ENCODE measurements around the gene MRTFA. TPM values are rescaled to one million over a fixed set of nuclear protein-coding genes. Genes with fewer than 3 reads are reported as not detected.
"Not testable (repeated sequence)": the region's sequence is repeated elsewhere in the genome, so short reads cannot be mapped to it uniquely, and the experiment has no call there.

MRTFA gene
- total and polyA plus RNA-seq, 8 donors, result 11.1 to 706 (median 61.2) TPM

DNA sequence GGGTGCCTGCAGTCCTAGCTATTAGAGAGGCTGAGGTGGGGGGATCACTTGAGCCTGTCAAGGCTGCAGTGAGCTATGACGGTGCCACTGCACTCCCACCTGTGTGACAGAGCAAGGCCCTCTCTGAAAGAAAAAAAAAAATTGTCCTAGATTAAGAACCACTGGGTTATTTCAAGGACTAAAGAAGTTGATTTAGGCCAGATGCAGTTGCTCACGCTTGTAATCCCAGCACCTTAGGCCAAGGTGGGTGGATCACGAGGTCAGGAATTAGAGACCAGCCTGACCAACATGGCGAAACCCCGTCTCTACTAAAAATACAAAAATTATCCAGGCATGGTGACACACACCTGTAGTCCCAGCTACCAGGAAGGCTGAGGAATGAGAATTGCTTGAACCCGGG lies 129.0 kb downstream of the MRTFA start:
- DNase-seq, result no peak
- peak overlapping the region in 3 of 5 donors; percentile 30 to 85 (median 76) for H3K27ac ChIP-seq
- no peak overlapping the region for H3K4me3 ChIP-seq
- TF ChIP-seq POLR2AphosphoS5 (IDR thresholded peaks at IDR 0.05), result no peak
- H3K27me3 ChIP-seq, result no peaks in the 10 kb centered on the region
- 89 to 93% (median 92%) methylated on average over 6 of the region's 6 CpGs for WGBS, 5 donors
- intact Hi-C loops (cut with DNase I; ENCODE audit: low total_unique reads), result no loop called here
- H3K36me3 ChIP-seq, result no peaks in the 10 kb centered on the region
- H3K9me3 ChIP-seq, result no peaks in the 10 kb centered on the region
- peaks cover 34 to 93% (median 60%) of the 10 kb centered on the region in 4 donors for H3K4me1 ChIP-seq

DNA sequence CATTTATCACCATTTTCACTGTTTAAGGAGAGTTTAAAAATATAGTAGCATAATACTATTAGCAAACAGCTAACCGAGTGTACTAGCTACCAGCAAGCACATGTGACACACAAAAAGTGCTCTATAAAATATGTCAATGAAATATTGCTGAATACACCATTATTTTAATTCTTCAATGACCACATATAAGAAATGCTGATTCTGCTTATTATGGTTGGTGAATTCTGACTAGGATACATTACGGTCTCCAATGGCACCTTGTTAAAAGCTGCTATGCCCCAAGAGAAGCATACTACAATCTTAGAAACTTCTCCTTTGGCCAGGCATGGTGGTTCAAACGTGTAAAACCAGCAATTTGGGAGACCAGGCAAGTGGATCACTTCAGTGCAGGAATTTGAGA lies 129.8 kb downstream of the MRTFA start:
- Histone ChIP-seq H3K9me3 (no peaks in the 10 kb centered on the region), H3K4me1 (peaks cover 34 to 86% (median 57%) of the 10 kb centered on the region in 4 donors), H3K27me3 (no peaks in the 10 kb centered on the region), H3K27ac (no peak overlapping the region), H3K4me3 (no peak overlapping the region), H3K36me3 (no peaks in the 10 kb centered on the region)
- intact Hi-C loops (cut with DNase I; ENCODE audit: low total_unique reads), result no loop called here
- DNase-seq, result no peak
- WGBS, 5 donors, result 79 to 90% (median 86%) methylated on average over 3 of the region's 3 CpGs
- TF ChIP-seq POLR2AphosphoS5 (IDR thresholded peaks at IDR 0.05) (no peak), POLR2A (IDR thresholded peaks at IDR 0.05) (no peak), EP300 (IDR thresholded peaks at IDR 0.05) (no peak)
- TF ChIP-seq, protein P1, sequence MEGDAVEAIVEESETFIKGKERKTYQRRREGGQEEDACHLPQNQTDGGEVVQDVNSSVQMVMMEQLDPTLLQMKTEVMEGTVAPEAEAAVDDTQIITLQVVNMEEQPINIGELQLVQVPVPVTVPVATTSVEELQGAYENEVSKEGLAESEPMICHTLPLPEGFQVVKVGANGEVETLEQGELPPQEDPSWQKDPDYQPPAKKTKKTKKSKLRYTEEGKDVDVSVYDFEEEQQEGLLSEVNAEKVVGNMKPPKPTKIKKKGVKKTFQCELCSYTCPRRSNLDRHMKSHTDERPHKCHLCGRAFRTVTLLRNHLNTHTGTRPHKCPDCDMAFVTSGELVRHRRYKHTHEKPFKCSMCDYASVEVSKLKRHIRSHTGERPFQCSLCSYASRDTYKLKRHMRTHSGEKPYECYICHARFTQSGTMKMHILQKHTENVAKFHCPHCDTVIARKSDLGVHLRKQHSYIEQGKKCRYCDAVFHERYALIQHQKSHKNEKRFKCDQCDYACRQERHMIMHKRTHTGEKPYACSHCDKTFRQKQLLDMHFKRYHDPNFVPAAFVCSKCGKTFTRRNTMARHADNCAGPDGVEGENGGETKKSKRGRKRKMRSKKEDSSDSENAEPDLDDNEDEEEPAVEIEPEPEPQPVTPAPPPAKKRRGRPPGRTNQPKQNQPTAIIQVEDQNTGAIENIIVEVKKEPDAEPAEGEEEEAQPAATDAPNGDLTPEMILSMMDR (IDR thresholded peaks at IDR 0.05), result no peak

DNA sequence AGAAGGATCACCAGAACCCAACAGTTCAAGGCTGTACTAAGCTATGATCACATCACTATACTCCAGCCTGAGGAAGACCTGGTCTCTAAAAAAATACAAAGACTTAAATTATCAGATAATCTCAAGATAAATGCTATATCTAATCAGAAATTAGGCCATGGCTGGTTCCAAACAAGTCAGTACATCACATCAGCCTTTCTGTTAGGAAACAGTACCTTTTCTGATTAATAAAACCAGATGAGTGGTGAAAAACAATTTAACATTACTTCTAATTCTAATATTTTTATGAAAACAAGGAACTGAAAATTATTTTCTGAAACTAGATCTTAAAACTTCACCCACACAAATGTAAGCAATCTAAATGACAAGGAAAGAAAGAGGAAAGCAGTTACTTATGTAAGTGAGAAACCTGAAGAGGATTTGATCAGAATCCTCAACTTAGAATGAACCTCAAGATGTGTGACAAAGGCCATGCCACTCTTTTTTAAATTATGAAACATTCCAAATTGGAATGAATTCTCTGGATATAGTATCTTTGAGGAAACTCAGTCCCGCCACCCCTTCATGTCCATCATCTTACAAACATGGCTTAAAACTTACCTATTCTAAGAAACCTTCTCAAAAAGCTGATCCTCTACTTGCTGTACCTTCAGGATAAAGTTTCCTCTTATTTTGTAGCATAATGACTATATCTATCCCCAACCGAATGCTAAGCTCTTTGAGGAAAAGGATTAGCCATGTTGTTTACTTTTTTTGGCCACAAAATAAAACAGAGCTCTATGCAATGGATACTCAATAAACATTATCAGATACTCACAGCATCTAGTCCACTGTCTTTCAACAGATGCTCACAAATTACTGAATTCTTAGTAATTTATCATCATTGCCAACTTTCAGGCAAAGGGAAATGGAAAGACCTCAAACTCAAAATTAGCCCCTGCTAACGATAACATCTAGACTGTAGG lies 132.0 kb downstream of the MRTFA start:
- Histone ChIP-seq H3K4me3 (no peak overlapping the region), H3K27me3 (no peaks in the 10 kb centered on the region), H3K9me3 (no peaks in the 10 kb centered on the region), H3K27ac (peak overlapping the region in 1 of 5 donors; percentile 4), H3K4me1 (peaks cover 15 to 72% (median 44%) of the 10 kb centered on the region in 4 donors), H3K36me3 (no peaks in the 10 kb centered on the region)
- no peak for TF ChIP-seq POLR2A (IDR thresholded peaks at IDR 0.05)
- TF ChIP-seq, protein P1 (IDR thresholded peaks at IDR 0.05), result no peak
- TF ChIP-seq EP300 (IDR thresholded peaks at IDR 0.05), result no peak
- no peak for TF ChIP-seq POLR2AphosphoS5 (IDR thresholded peaks at IDR 0.05)
- no peak for DNase-seq
- WGBS, 5 donors, result 44 to 56% (median 50%) methylated on average over 3 of the region's 3 CpGs
- intact Hi-C loops (cut with DNase I; ENCODE audit: low total_unique reads), result no loop called here

DNA sequence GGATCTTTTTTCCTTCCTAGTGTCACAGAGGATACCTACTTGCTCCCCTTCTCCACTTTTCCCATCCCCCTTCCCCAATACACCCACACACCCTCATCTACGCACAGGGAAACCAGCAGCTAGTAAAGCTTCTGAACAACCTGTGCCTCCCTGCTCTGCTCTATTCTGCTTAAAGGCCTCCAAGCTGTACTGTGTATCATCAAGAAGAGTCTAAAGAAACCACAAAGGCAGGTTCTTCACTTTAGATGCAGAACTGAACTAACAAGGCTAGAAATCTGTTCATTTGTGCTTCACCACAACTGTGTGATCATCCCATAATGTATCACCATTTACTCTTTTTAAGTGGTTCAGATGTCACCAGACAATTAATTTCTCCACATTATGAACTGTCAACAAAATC lies 133.6 kb downstream of the MRTFA start:
- no peaks in the 10 kb centered on the region for H3K36me3 ChIP-seq
- 98 to 100% (median 100%) methylated on average over 1 of the region's 1 CpG for WGBS, 5 donors
- no peaks in the 10 kb centered on the region for H3K9me3 ChIP-seq
- intact Hi-C loops (cut with DNase I; ENCODE audit: low total_unique reads), result no loop called here
- TF ChIP-seq EP300 (IDR thresholded peaks at IDR 0.05), result no peak
- TF ChIP-seq, protein P1 (IDR thresholded peaks at IDR 0.05), result no peak
- no peak for TF ChIP-seq POLR2A (IDR thresholded peaks at IDR 0.05)
- TF ChIP-seq POLR2AphosphoS5 (IDR thresholded peaks at IDR 0.05), result no peak
- H3K4me1 ChIP-seq, result peaks cover 3 to 72% (median 45%) of the 10 kb centered on the region in 4 donors
- no peak for DNase-seq
- no peak overlapping the region for H3K4me3 ChIP-seq
- no peaks in the 10 kb centered on the region for H3K27me3 ChIP-seq
- no peak overlapping the region for H3K27ac ChIP-seq

DNA sequence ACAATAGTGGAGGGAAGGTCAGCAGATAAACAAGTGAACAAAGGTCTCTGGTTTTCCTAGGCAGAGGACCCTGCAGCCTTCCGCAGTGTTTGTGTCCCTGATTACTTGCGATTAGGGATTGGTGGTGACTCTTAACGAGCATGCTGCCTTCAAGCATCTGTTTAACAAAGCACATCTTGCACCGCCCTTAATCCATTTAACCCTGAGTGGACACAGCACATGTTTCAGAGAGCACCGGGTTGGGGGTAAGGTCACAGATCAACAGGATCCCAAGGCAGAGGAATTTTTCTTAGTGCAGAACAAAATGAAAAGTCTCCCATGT lies 136.1 kb downstream of the MRTFA start:
- 64 to 84% (median 72%) methylated on average over 4 of the region's 5 CpGs for WGBS, 5 donors
- H3K27ac ChIP-seq; H3K4me3 ChIP-seq; intact Hi-C loops (cut with DNase I; ENCODE audit: low total_unique reads); H3K9me3 ChIP-seq; DNase-seq; H3K36me3 ChIP-seq; H3K27me3 ChIP-seq: not testable (repeated sequence)
- H3K4me1 ChIP-seq, result peaks cover 8 to 58% (median 37%) of the 10 kb centered on the region in 4 donors
